ENCODE measurements around the gene GABRB1. TPM values are rescaled to one million over a fixed set of nuclear protein-coding genes. Genes with fewer than 3 reads are reported as not detected.

GABRB1 gene
- total and polyA plus RNA-seq, 2 of the 8 experiments (the other 6 are each of a cell fraction or from before 2014, with no cell fraction given) = 0.22 to 0.38 TPM

GRCh38 chr4:47313384-47313783 lies 282.0 kb downstream of the GABRB1 start (continued):
- no peak for TF ChIP-seq SAP30 (IDR thresholded peaks at IDR 0.05; ENCODE audit: insufficient read depth, insufficient replicate concordance, low read length)

GRCh38 chr4:47315346-47315745 lies 284.0 kb downstream of the GABRB1 start:
- no peak overlapping the region for H2BK120ac ChIP-seq (replicated peaks; ENCODE audit: low read depth, low read length)
- H2BK20ac ChIP-seq (ENCODE audit: low read length) = no peak overlapping the region
- no peak overlapping the region for H3K56ac ChIP-seq (replicated peaks; ENCODE audit: insufficient read length, low read depth, low read length)
- no peak overlapping the region for H2AFZ ChIP-seq (ENCODE audit: low read length)
- ChIA-PET CTCF (ENCODE audit: partially characterized antibody) (no interaction called here), POLR2A (ENCODE audit: partially characterized antibody) (interaction anchor here (0.6 kb wide), 1 partner anchor 31 kb away, joined by 3 read pairs; no protein-coding TSS in a partner anchor)
- H3K27ac ChIP-seq (ENCODE audit: low read depth, low read length) = no peak overlapping the region
- no peaks in the 10 kb centered on the region for H3K79me1 ChIP-seq (ENCODE audit: low read depth, low read length)
- H3K23me2 ChIP-seq (ENCODE audit: low read depth, low read length) = no peaks in the 10 kb centered on the region
- no peaks in the 10 kb centered on the region for H3K4me1 ChIP-seq (replicated peaks in 1 of 4; ENCODE audit: control insufficient read depth in 3 of 4, insufficient read depth in 4 of 4, low read length in 3 of 4)
- H3K36me3 ChIP-seq (ENCODE audit: control insufficient read depth in 2 of 4, insufficient read depth in 4 of 4, low read length in 3 of 4) = no peaks in the 10 kb centered on the region
- no peak overlapping the region for H4K8ac ChIP-seq (ENCODE audit: extremely low read depth, insufficient read depth, low read length)
- no peaks in the 10 kb centered on the region for H4K20me1 ChIP-seq (replicated peaks in 1 of 2; ENCODE audit: control insufficient read depth in 1 of 2, insufficient read depth in 2 of 2, low read length in 2 of 2)
- no peak overlapping the region for H4K91ac ChIP-seq (replicated peaks; ENCODE audit: insufficient read length, low read length)
- no peak overlapping the region for H3K4me3 ChIP-seq (ENCODE audit: extremely low read depth in 1 of 4, insufficient read depth in 2 of 4, low read depth in 3 of 4, low read length in 4 of 4)
- no peak overlapping the region for H4K5ac ChIP-seq (ENCODE audit: insufficient read length, low read depth, low read length)
- no peak overlapping the region for H3K14ac ChIP-seq (ENCODE audit: insufficient read length)
- H3K18ac ChIP-seq (ENCODE audit: extremely low read depth, low read length) = no peak overlapping the region
- H3K27me3 ChIP-seq (replicated peaks in 1 of 4; ENCODE audit: control insufficient read depth in 3 of 4, extremely low read depth in 1 of 4, insufficient read depth in 3 of 4, low read length in 3 of 4) = no peaks in the 10 kb centered on the region
- H3K9me3 ChIP-seq (ENCODE audit: insufficient read depth in 2 of 2, low read depth in 1 of 2, low read length in 1 of 2) = no peaks in the 10 kb centered on the region
- no peak overlapping the region for H3K9ac ChIP-seq (replicated peaks in 1 of 4; ENCODE audit: extremely low read depth in 1 of 4, low read depth in 3 of 4, low read length in 3 of 4)
- TF ChIP-seq ATF2 (IDR thresholded peaks at IDR 0.05; ENCODE audit: low read length) = no peak
- no peak for TF ChIP-seq NRF1 (IDR thresholded peaks at IDR 0.05; ENCODE audit: low read depth, low read length)
- no peak for TF ChIP-seq SP4 (IDR thresholded peaks at IDR 0.05; ENCODE audit: low read length)
- no peak for TF ChIP-seq PHF8 (conservative IDR thresholded peaks at IDR 0.05; ENCODE audit: low read depth, low read length)
- DNase-seq (ENCODE audit: low read depth in 1 of 2, low spot score in 2 of 2) (no peak), FAIRE-seq (no peak)
- no peak overlapping the region for H3K4me2 ChIP-seq (ENCODE audit: insufficient read depth in 1 of 2, low read depth in 2 of 2, low read length in 2 of 2)
- H2AK5ac ChIP-seq (ENCODE audit: low read depth, low read length) = no peak overlapping the region
- no peak overlapping the region for H3K23ac ChIP-seq (ENCODE audit: insufficient read length)
- H3K4ac ChIP-seq (replicated peaks; ENCODE audit: insufficient read length, low read depth, low read length) = no peak overlapping the region
- H2BK12ac ChIP-seq (ENCODE audit: low read depth, low read length) = no peak overlapping the region
- H2BK5ac ChIP-seq (ENCODE audit: low read depth, low read length) = no peak overlapping the region
- no peak overlapping the region for H2BK15ac ChIP-seq (ENCODE audit: low read length)
- H3K79me2 ChIP-seq (ENCODE audit: control insufficient read depth in 1 of 2, insufficient read depth in 2 of 2, low read length in 2 of 2) = no peaks in the 10 kb centered on the region

Measured in H1 (cell line).